RCC 7860 (cell line): ENCODE measurements around the gene SERPINA6.
"Not testable (repeated sequence)": the region's sequence is repeated elsewhere in the genome, so short reads cannot be mapped to it uniquely, and the experiment has no call there.

Experiments used
- DNase-seq: peaks from one replicate; pipeline ENCODE4 v3.0.0-alpha.2; 2015; ENCODE audit warnings: low spot score
- FAIRE-seq: peaks from 2 replicates; lab custom pipeline; 2012; peaks lifted over from hg19 to GRCh38; lab: Jason Lieb, UNC

The SERPINA6 gene, protein sequence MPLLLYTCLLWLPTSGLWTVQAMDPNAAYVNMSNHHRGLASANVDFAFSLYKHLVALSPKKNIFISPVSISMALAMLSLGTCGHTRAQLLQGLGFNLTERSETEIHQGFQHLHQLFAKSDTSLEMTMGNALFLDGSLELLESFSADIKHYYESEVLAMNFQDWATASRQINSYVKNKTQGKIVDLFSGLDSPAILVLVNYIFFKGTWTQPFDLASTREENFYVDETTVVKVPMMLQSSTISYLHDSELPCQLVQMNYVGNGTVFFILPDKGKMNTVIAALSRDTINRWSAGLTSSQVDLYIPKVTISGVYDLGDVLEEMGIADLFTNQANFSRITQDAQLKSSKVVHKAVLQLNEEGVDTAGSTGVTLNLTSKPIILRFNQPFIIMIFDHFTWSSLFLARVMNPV

DNA sequence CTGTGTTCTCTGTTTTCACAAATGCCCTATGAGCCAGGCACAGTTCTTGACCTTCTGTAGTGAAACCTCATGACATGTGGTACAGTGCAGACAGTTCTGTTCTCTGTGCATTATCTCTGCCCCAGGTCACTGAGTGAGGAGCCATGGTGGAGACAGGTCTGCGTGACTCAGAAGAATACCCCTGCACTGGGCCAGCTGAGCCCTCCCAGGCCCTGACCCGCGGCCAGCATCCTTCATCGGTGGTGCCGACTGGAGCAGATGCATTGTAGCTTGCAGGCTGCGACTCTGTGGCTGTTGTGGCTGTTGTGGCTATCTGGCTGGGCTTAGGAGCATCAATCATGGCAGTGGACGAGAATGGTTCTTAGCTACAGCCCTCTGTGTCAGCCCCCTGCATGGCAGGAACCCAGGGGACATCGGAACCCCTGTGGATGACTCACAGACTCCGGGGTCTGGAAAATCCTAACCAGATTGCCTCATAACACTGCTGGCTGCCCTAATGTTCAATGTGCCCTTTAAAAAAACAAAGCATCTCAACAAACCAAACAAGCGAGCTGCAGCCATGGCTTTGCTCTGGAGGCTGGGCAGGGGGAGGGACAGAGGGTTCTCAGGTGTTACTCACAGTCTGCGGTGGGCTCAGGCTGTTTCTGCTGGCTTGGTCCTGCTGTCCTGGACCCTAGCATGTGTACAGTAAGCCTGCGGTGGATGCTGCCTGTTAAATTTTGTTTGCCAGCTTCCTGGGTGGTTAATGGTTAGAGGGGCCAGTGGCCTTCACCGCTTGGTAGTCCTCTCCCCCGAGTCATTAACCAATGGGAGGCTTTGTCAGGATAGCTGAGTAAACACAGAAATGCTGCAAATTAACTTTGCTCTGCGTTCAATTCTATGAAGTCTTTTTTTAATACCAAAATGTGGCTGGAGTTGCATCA is at the start of gene SERPINA6:
Gene SERPINA6, minus strand, starts transcription at position 689 of the 923 bp plus-strand sequence. CDS start 8,688 bp downstream, outside the sequence.
- DNase-seq: peak; percentile 79
- peak; percentile 82 for FAIRE-seq

DNA sequence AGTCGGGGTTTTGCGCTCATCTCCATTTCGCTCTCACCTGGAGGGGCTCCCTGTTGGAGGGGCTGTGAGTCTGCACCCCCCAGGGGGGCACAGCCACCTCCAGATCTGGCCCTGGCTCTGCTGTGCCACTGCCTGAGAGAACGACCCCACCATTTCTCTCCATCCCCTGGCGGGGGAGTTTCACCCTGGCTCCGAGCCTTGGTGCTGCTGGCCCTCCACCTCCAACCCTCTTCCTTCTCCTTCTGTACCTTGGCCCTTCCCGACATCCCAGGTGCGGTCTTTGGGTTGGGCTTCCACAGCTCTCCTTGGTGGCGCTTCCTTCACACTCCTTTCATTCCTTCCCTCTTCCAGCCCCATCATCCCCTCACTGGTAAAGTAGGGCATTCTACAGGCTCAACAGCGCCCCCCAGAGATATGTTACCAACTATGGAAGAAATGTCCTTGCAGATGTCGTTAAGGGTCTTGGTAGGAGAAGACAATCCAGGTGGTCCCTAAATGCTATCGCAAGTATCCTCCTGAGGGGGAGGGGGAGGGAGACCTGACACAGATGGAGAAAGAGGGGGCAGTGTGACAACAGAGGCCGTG is 49.0 kb upstream of the SERPINA6 start:
- DNase-seq (no peak), FAIRE-seq (no peak)

DNA sequence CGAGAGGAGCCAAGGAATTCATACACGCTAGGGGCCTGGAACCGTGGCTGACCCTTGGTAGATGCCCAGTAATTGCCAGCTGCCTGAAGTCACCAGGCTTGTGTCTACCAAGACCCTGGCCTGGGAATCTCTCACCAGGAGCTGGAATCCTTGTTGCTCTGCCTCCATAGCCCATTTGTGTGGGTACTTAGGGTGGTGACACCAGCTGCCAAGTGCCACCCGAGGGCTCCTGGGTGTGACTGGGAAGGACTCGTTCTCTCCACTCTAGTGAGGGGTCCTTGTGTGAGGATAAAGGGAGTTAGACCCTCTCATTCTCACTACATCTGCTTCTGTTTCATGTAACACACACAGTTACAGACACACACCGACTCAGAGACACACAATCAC is 47.4 kb upstream of the SERPINA6 start:
- FAIRE-seq: no peak
- DNase-seq: no peak

DNA sequence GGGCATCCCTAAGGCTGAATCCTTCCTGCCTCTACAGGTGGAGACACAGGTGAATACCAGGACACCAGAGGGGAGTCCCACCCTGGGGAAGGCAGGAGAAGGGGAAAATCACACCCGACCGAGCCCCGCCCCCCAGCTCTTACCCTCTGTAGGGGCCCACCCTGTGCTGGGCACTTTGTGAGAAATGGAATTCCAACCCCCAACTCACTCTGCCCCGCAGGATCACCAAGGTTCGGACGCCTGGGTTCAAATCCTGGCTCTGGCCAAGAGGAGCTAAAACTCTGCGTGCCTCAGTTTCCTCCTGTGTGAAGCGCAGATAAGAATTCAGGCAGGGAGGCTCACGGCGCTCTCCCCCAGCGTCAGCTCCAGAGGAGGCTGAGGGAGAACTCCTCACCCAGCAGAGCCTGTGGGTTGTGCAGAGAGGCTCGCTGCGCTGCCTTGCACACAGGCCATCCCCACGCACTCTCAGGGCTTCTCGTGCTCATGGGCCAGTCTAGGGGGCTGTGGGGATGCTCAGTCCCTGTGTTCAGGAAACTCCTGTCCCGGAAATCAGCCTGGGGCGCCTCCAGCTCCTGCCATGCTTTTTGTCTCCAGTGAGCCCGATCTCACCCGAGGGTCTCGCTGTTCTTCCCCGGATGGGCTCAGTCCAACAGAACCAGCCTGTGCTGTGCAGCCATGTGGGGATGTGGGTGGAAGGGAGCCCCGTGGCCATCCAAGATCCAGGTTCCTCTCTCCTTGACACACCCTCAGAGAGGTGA is 46.8 kb upstream of the SERPINA6 start:
- FAIRE-seq, DNase-seq: not testable (repeated sequence)

DNA sequence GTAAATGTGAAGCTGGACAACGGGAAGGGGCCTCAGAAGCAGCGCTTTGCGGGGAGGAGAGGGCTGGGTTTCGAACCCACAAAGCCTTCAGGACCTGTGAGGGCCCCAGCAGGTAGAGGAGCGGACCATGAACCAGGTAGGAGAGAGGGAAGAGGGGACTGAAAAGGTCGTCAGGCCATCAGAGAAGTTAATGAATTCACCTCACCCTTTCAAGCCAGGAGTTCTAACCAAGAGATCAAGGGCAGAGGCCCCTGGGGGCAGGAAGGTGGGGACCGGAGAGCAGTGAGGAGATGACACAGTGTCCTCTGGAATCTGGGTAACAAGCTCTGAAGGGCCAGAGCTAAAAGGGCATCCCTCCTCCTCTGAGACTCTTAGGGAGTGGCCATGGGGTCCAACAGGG is 45.8 kb upstream of the SERPINA6 start:
- FAIRE-seq (no peak), DNase-seq (no peak)

DNA sequence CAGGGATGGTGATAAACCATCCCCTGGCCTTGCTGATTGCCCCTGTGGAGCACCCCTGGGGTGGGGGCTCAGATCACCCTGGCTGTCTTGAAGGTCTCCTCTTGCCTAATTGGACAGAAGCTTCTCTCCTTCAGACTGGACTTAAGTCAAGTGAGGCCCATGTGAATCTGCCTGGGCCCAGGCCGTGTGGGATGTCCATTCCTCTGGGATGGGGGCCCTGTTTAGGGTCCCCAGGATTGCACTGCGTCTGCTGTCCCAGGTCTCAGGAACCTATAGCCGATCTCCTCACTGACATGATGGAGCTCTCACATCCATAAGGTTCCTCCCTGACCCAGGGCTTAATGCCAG is 45.1 kb upstream of the SERPINA6 start:
- DNase-seq (no peak), FAIRE-seq (no peak)

DNA sequence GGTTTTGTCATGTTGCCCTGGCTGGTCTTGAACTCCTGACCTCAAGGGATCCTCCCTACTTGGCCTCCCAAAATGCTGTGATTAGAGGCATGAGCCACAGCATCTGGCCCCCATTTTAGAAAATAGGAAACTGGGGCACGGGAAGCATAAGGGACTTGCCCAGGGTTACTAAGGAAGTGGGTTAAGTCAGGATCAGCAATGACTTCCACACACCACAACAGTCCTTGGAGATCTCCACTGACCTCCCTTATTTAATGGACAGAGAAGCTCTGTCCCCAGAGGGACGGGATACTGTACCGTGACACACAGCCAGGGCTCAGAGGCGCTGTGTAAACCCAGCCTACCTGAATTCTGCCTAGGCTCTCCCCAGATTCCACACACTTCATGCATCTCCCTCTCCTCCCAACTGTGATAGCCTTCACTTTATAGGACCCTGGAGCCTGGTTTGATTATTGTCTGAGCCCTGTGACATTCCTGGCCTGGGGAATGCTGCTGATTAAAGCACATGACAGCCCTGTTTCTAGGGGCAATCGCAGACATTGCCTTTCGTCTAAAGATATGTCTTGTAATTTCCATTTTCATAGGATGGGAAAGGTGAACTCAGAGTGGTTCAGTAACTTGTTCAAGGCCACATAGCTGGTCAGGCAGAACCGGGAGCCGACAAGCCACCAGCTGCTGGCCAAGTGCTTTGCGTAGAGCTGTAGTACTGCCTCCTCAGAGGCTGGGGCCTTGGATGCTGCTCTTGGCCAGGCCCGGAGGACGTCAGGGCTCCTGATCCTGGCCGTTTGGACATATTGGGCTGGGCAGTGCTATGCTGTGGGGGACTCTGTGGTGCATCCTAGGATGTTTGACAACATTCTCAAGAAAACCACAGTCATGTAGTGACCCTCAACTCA is 44.5 kb upstream of the SERPINA6 start:
- FAIRE-seq: no peak
- DNase-seq: no peak

DNA sequence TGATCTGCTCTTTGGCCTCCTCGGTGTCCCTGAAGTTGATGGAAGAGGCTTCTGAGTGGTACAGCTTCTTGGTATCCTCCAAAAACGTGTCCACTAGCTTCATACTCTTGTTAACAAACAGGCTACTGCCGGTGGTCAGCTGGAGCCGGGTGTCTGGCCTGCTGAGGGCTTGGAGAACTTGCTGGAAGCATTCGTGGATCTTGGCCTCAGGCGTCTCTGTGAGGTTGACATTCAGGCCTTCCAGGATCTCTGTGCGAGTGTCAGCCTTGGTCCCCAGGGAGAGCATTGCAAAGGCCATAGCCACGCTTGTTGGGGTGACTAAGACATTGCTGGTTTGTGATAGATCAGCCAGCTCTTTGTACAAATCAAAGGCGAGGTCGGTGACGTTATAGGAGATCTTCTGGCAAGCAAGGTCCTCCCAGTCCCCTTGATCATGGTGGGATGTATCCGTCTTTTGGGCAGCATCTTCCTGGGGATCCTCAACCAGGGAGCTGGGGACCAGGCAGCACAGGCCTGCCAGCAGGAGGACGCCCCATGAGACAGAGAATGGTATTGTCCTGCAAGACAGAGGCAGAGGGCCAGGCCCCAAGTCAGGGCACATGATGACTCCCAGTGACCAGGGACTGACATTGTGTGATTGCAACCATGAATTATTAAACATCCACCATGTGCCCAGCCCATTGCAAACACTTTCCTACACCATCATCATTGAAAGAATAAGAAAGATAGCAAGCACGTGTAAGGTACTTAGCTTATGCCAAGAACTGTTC is 43.2 kb upstream of the SERPINA6 start, which contains the start of gene SERPINA2:
Gene SERPINA2, minus strand, starts transcription at position 553 of the 770 bp plus-strand sequence.
- DNase-seq: no peak

DNA sequence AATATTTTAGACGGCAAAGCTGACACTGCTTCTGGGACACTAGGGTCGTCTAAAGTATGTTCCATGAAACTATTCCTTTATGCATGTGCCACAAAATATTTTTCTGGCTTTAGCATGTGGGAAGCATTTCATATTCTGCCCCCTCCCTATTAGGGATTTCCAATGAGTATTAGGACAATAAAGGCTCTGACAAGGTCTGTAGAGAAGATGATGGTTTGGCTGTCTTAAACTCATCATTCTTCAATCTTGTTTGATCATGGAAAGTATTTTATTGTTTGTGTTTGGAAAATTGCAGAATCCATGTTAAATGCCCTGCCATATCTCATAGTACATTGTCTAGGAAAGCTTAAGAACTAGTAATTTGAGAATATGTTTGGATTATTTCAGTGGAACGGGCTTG is 42.5 kb upstream of the SERPINA6 start:
- FAIRE-seq (no peak), DNase-seq (no peak)

More for the DNA sequence above, 43.2 kb upstream of the SERPINA6 start, which contains the start of gene SERPINA2:
- no peak for FAIRE-seq

DNA sequence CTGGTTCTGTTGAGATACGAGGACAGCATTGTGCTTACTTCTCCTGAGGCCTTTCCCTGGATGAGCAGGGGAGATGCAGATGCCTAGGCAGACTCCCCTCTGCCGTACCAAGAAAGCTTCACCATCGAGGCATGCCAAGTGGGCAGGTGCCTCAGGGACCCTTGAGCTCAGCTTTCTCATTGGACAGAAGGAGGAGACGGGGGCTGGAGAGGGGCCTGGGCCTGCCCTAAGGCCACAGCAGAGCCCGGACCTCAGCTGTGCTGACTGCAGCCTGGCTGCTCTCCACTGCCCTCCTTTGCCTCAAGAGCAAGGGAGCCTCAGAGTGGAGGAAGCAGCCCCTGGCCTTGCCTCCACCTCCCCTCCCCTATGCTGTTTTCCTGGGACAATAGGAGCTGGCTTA is 41.8 kb upstream of the SERPINA6 start:
- DNase-seq: no peak
- FAIRE-seq: no peak

DNA sequence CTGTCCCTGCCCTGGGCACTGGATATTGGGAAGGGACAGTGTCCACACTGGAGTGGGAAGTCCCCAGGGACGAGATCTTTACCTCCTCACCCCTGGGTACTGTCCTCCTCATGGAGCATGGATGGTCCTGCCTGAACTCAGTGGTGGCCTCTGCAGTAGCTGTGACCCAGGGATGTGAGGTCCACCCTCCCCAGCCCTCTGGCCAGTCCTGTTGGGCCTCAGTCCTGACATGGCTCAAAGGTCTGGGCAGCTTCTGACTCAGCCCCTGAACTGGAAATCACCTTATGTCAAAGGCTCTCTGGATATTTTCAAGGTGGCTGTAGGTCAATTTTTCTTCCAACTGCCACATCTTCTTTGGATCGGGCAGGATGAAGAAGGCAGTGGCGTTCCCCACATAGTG is 40.9 kb upstream of the SERPINA6 start:
- DNase-seq (no peak), FAIRE-seq (no peak)

DNA sequence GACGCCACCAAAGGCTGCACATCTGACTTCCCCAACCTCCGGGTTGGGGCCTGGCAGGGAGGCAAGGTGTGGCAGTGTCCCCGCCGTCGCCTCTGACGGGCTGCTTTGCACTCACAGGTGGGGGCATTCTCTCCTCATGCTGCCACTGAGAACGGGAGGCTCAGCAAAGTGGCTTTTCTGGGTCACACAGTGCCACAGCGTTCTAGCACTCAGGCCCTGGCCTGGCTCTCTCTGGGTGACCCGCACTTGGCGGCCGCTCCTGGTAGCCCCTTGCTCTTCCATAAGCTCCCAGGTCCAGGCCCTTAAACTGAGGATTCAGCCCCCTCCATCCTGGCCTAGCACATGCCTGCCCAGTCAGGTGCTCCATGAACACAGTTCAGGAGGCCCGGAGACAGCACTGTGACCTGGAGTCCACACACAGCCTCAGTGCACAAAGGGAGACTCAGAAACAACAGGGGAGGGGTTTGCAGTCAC is 40.1 kb upstream of the SERPINA6 start:
- DNase-seq: no peak
- FAIRE-seq: no peak

DNA sequence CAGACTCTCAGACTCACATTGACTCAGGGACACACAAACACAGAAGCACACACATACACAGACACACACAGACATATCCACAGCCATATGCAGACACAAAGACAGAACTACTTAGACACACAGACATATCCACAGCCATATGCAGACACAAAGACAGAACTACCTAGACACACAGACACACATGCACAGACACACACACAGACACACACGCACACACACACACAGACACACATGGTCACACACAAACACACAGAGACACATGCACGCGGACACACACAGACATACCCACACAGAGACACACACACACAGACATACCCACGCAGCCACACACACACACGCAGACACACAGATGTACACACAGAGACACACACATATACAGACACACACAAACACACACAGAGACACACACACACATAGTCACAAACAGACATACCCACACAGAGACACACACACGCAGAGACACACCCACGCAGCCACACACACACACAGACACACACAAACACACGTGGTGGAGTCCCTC is 39.5 kb upstream of the SERPINA6 start:
- DNase-seq: no peak
- FAIRE-seq: no peak

DNA sequence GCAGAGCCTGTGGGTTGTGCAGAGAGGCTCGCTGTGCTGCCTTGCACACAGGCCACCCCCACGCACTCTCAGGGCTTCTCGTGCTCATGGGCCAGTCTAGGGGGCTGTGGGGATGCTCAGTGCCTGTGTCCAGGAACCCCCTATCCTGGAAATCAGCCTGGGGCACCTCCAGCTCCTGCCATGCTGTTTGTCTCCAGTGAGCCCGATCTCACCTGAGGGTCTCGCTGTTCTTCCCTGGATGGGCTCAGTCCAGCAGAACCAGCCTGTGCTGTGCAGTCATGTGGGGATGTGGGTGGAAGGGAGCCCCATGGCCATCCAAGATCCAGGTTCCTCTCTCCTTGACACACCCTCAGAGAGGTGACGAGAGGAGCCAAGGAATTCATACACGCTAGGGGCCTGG is 38.5 kb upstream of the SERPINA6 start:
- FAIRE-seq: no peak
- no peak for DNase-seq

DNA sequence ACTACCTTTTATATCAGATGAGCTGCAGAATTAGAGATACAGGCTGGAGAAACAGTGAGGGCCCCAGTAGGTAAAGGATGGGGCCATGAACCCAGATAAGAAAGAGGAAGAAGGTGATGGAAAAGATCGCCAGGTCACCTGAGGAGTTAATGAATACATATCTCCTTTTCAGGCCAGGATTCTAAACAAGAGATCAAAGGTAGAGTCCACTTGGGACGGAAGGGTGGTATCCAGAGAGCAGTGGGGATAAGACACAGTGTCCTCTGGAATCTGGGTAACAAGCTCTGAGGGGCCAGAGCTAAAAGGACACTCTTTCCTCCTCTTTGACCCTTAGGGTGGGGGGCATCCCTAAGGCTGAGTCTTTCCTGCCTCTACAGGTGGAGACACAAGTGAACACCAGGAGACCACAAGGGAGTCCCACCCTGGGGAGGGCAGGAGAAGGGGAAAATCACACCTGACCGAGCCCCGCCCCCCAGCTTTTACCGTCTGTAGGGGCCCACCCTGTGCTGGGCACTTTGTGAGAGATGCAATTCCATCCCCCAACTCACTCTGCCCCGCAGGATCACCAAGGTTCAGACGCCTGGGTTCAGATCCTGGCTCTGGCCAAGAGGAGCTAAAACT is 37.9 kb upstream of the SERPINA6 start:
- FAIRE-seq (no peak), DNase-seq (no peak)

DNA sequence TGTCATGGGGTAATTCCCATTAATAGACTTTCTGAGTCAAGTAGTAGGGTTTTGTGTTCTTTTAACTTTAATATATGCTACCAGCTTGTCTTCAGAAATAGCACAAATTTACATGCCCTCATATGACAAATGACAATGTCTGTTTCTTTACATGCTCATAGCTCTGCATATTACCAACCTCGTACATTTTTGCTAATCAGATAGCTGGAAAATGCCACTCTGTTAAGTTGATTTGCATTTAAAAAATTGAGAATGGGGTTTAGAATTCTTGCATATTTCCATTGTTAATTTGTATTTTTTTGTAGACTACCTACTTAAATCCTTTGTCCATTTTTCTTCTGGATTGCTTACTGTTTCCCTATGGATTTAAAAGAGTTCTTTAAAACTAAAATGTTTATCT is 34.0 kb upstream of the SERPINA6 start:
- no peak for DNase-seq
- no peak for FAIRE-seq

DNA sequence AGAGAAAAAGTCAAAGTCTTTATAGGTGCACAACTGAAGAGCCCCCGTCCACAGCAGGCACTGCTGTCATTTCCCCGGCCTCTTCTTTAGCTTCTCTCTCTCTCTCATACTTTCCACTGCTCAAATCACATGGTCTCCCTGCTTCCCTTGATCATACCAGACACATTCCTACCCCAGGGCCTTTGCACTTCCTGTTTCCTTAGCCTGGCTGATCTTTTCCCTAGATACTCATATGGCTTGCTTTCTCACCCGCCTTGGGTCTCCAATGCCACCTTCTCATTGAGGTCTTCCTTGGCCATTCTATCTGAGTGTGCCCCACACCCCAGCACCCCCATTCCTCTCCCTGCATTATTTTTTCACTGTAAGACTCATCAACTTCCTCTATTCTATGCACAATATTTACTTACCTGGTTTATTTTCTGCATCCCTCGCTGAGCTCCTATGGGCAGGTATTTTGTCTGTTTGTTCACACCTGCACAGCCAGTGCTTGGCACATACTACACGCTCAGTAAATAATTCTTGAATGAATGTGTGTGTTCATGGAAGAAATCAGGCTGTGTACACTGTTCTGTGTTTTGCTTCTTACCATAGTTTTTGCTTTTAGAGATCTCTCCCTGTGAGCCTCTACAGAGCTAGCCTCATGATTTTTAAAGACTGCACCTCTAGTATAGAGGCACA is 33.4 kb upstream of the SERPINA6 start:
- FAIRE-seq: no peak

More for the DNA sequence above, 33.4 kb upstream of the SERPINA6 start:
- DNase-seq: no peak
